ENCODE measurements around the gene IFI44L.
A peak's percentile ranks its signal among the peaks of the same experiment; 100 is the strongest.

Gene IFI44L

DNA sequence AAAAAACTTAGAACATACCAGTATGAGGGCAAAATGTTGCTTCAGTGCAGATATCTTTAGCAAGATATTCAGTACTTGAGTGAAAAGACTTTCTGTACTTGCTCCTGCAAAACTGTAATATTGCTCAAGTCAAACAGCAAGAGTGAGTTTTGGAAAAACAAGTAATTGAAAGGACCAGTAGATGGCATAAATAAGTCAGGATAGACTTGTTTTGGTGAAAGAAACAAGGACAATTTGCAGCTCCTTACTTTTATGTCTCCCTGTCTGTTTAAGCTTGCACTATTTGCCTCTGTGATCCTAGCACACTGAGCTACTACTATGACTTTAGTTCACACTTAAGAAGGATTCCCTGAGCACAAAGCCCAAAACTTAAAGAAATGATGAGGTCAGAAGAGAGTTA, 68.4 kb downstream of the IFI44L start:
- DNase-seq (ENCODE audit: low read depth), result peak; percentile 47

DNA sequence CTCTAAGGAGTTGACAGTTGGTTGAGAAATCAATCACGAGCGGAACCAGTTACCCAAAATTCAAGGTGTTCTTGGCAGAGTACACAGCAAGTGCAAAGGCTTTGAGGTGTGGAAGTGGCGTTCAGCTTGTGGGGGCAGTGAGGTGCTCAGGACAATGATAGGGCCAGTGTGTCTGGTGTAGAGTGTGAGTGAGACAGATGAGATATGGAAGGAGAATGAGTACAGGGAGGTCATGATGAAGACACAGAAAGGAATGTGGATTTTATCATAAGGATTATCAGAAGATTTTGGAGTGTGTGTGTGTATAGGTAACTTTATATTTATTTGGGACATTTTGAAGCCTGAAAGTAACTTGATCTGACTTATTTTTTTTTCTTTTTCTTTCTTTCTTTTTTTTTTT, 70.3 kb downstream of the IFI44L start:
- no peak for DNase-seq (ENCODE audit: low read depth)

DNA sequence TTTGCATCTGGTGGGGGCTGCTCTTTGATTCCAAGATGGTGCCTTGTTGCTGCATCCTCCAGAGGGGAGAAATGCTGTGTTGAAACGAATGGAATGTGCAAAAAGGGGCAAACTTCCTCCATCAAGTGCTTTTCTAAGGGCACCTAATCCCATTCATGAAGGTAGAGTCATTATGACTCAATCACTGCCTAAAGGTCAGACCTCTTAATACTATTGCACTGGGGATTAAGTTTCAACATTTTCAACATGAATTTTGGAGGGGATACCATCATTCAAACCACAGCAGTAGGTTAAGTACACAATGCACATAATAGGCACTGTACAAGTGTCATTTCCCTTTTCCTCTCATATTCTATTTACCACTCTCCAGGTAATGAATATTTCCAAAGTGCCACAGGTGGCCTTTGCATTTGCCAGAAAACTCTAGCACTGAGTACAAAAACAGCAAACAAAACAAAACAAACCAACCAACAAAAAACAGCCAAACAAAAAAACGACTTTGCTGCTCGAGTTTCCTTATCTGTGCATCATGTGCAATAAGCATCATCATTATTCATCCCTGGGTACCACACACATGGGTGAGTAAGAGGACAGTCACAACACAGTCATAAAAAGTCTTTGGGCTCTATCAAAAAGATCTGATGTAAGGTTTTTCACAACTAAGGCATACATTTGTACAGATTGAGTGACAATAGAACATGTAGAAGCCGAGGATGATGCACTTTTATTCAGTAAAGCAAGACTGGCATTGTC, 71.9 kb downstream of the IFI44L start:
- DNase-seq (ENCODE audit: low read depth), result no peak
